HEK293 (cell line): ENCODE data around the gene PIK3C2B.

Experiments used
- KLF1 ChIP-seq: fragments of 450-650 bp; formaldehyde crosslinking; IDR thresholded peaks from 2 replicates; pipeline ENCODE4 v1.5.1; 2016; ENCODE audit warnings: missing biosample characterization, missing genetic modification characterization
- REPIN1 ChIP-seq: fragments of 450-650 bp; formaldehyde crosslinking; IDR thresholded peaks from 2 replicates; pipeline ENCODE4 v1.5.1; 2017; ENCODE audit warnings: missing biosample characterization, missing genetic modification characterization, low read depth
- YY1 ChIP-seq: fragments of 450-650 bp; formaldehyde crosslinking; IDR thresholded peaks from 2 replicates; pipeline ENCODE4 v1.5.1; 2018; ENCODE audit warnings: missing biosample characterization, missing genetic modification characterization
- ZNF140 ChIP-seq: fragments of 450-650 bp; formaldehyde crosslinking; IDR thresholded peaks from 2 replicates; pipeline ENCODE4 v1.5.1; 2016; ENCODE audit warnings: missing biosample characterization, missing genetic modification characterization
- ZNF664 ChIP-seq: fragments of 450-650 bp; formaldehyde crosslinking; IDR thresholded peaks from 2 replicates; pipeline ENCODE4 v1.5.1; 2016; ENCODE audit warnings: missing biosample characterization, missing genetic modification characterization
- TF ChIP-seq, protein P1 (sequence below): fragments of 450-650 bp; formaldehyde crosslinking; optimal IDR thresholded peaks from 2 replicates; pipeline ENCODE3; 2016; ENCODE audit warnings: missing biosample characterization, mild to moderate bottlenecking, missing genetic modification characterization
- TF ChIP-seq, protein P2 (sequence below): fragments of 450-650 bp; formaldehyde crosslinking; IDR thresholded peaks from 2 replicates; pipeline ENCODE4 v1.5.1; 2016; ENCODE audit warnings: missing biosample characterization, missing genetic modification characterization
- TF ChIP-seq, protein P3 (sequence below): fragments of 450-650 bp; formaldehyde crosslinking; IDR thresholded peaks from 2 replicates; pipeline ENCODE4 v1.5.1; 2016; ENCODE audit warnings: missing biosample characterization, missing genetic modification characterization
- TF ChIP-seq, protein P4 (sequence below): fragments of 450-650 bp; formaldehyde crosslinking; IDR thresholded peaks from 2 replicates; pipeline ENCODE4 v1.5.1; 2016; ENCODE audit warnings: missing biosample characterization, missing genetic modification characterization

DNA sequence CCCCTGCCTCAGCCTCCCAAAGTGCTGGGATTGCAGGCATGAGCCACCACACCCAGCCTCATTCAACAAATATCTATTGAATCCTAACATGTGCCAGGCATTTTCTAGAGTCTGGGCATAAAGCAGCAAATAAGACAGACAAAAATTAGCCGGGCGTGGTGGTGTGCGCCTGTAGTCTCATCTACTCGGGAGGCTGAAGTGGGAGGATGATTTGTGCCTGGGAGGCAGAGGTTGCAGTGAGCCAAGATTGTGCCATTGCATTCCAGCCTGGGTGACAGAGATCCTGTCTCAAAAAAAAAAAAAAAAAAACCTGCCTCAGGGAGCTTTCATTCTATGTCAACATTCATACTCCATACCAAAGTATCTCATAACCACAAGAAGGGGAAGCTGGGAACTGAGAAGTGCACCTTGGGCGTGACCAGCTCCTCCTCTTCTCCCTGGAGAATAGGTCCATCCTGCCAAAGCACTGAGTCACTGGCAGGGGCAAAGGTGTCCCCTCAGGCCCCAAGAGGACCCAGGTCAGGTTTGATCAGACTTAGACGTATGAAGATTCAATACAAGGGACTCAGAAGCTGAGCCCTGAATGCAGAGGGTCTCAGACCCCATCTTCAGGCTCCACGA is 46.2 kb downstream of the PIK3C2B start:
- TF ChIP-seq ZNF664 (tag by site-specific recombination) (no peak), YY1 (no peak), REPIN1 (tag by site-specific recombination) (no peak), KLF1 (tag by site-specific recombination) (no peak), ZNF140 (tag by site-specific recombination) (no peak)
- TF ChIP-seq, protein P1, sequence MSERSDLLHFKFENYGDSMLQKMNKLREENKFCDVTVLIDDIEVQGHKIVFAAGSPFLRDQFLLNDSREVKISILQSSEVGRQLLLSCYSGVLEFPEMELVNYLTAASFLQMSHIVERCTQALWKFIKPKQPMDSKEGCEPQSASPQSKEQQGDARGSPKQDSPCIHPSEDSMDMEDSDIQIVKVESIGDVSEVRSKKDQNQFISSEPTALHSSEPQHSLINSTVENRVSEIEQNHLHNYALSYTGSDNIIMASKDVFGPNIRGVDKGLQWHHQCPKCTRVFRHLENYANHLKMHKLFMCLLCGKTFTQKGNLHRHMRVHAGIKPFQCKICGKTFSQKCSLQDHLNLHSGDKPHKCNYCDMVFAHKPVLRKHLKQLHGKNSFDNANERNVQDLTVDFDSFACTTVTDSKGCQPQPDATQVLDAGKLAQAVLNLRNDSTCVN = no peak
- TF ChIP-seq, protein P2, sequence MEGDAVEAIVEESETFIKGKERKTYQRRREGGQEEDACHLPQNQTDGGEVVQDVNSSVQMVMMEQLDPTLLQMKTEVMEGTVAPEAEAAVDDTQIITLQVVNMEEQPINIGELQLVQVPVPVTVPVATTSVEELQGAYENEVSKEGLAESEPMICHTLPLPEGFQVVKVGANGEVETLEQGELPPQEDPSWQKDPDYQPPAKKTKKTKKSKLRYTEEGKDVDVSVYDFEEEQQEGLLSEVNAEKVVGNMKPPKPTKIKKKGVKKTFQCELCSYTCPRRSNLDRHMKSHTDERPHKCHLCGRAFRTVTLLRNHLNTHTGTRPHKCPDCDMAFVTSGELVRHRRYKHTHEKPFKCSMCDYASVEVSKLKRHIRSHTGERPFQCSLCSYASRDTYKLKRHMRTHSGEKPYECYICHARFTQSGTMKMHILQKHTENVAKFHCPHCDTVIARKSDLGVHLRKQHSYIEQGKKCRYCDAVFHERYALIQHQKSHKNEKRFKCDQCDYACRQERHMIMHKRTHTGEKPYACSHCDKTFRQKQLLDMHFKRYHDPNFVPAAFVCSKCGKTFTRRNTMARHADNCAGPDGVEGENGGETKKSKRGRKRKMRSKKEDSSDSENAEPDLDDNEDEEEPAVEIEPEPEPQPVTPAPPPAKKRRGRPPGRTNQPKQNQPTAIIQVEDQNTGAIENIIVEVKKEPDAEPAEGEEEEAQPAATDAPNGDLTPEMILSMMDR (tag by site-specific recombination) = no peak
- TF ChIP-seq, protein P3, sequence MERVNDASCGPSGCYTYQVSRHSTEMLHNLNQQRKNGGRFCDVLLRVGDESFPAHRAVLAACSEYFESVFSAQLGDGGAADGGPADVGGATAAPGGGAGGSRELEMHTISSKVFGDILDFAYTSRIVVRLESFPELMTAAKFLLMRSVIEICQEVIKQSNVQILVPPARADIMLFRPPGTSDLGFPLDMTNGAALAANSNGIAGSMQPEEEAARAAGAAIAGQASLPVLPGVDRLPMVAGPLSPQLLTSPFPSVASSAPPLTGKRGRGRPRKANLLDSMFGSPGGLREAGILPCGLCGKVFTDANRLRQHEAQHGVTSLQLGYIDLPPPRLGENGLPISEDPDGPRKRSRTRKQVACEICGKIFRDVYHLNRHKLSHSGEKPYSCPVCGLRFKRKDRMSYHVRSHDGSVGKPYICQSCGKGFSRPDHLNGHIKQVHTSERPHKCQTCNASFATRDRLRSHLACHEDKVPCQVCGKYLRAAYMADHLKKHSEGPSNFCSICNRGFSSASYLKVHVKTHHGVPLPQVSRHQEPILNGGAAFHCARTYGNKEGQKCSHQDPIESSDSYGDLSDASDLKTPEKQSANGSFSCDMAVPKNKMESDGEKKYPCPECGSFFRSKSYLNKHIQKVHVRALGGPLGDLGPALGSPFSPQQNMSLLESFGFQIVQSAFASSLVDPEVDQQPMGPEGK (tag by site-specific recombination) = no peak
- TF ChIP-seq, protein P4, sequence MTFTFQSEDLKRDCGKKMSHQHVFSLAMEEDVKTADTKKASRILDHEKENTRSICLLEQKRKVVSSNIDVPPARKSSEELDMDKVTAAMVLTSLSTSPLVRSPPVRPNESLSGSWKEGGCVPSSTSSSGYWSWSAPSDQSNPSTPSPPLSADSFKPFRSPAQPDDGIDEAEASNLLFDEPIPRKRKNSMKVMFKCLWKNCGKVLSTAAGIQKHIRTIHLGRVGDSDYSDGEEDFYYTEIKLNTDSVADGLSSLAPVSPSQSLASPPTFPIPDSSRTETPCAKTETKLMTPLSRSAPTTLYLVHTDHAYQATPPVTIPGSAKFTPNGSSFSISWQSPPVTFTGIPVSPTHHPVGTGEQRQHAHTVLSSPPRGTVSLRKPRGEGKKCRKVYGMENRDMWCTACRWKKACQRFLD = no peak
